ENCODE data around the gene ZNF839. TPM values are rescaled to one million over a fixed set of nuclear protein-coding genes. Genes with fewer than 3 reads are reported as not detected.

Gene ZNF839
- polyA plus RNA-seq, 2 of the 4 experiments (the other 2 are of a cell fraction), result 6.0 to 10.8 TPM

GRCh38 chr14:102279688-102280348 lies 39.7 kb upstream of the ZNF839 start:
- H3K9me3 ChIP-seq, result peaks cover 14% of the 10 kb centered on the region; the same call in 1 of the 3 replicates
- ATAC-seq (peak; percentile 93 to 95), DNase-seq (ENCODE audit: low read depth in 1 of 2, low spot score in 1 of 2) (peak; percentile 87 to 92), FAIRE-seq (peak; percentile 98)
- ChIA-PET CTCF (interaction anchor here (0.9 to 1.3 kb wide), 2 partner anchors 34 to 53 kb away, joined by 3 read pairs; no protein-coding TSS in a partner anchor), POLR2A (interaction anchor here (1.3 kb wide), 1 partner anchor 25 kb away, joined by 4 read pairs; the partner anchor contains the start of gene MOK)
- TF ChIP-seq BCL3 (IDR thresholded peaks at IDR 0.05) (0 out of 3 replicates have a peak, but pooled peaks have one; percentile 58), FOSL2 (IDR thresholded peaks at IDR 0.05) (peak; percentile 61; the same call in 1 of the 2 replicates), FOSL2 (CRISPR knock-in tag; IDR thresholded peaks at IDR 0.05) (peak; percentile 89), RFX5 (IDR thresholded peaks at IDR 0.05) (no peak), RAD21 (conservative IDR thresholded peaks at IDR 0.05 in 1 of 2, IDR thresholded peaks at IDR 0.05 in 1 of 2) (0 out of 5 replicates have a peak, but pooled peaks of 1 of the 2 experiments have one; percentile 6), MAX (IDR thresholded peaks at IDR 0.05) (peak; percentile 86), JUNB (IDR thresholded peaks at IDR 0.05) (peak; percentile 84), CEBPB (IDR thresholded peaks at IDR 0.05) (peak; percentile 70 to 90), PBX3 (IDR thresholded peaks at IDR 0.05) (peak; percentile 42; the same call in 1 of the 2 replicates), MYC (IDR thresholded peaks at IDR 0.05; ENCODE audit: borderline replicate concordance, low read length) (no peak), GATA3 (IDR thresholded peaks at IDR 0.05; ENCODE audit: borderline replicate concordance) (peak; percentile 85), NPAS2 (CRISPR knock-in tag; IDR thresholded peaks at IDR 0.05; ENCODE audit: borderline replicate concordance) (no peak), MAFK (IDR thresholded peaks at IDR 0.05; ENCODE audit: partially characterized antibody) (peak; percentile 73), ESRRA (IDR thresholded peaks at IDR 0.05; ENCODE audit: borderline replicate concordance, low read length) (0 out of 2 replicates have a peak, but pooled peaks have one; percentile 23), JUN (IDR thresholded peaks at IDR 0.05) (peak in 1 of 2 experiments; percentile 78; a peak in 4 of 5 replicates), TFCP2L1 (CRISPR knock-in tag; IDR thresholded peaks at IDR 0.05) (no peak), E2F6 (IDR thresholded peaks at IDR 0.05; ENCODE audit: borderline replicate concordance, low read depth) (no peak), EP300 (IDR thresholded peaks at IDR 0.05) (peak; percentile 64 to 88; a peak in 4 of 5 replicates)
- WGBS (ENCODE audit: missing lambda C conversion rate), result under 1% methylated on average over 8 of the region's 8 CpGs
- H3K4me3 ChIP-seq, result 0 out of 3 replicates have a peak overlapping the region, but pooled peaks have one; percentile 3
- peak overlapping the region; percentile 73 for H3K4me2 ChIP-seq
- H3K4me1 ChIP-seq, result peaks cover 58% of the 10 kb centered on the region
- peak overlapping the region; percentile 87 to 92 for H3K27ac ChIP-seq

- ChIA-PET POLR2A (interaction anchor here (1.3 kb wide), 1 partner anchor 25 kb away, joined by 4 read pairs; the partner anchor contains the start of gene MOK), CTCF (interaction anchor here (1.3 kb wide), 2 partner anchors 8 to 33 kb away, joined by 3 read pairs; no protein-coding TSS in a partner anchor)
- Histone ChIP-seq H3K27ac (peak overlapping the region; percentile 87 to 92), H3K9me3 (0 out of 3 replicates have a peak, but pooled peaks cover 7% of the 10 kb centered on the region), H3K4me1 (peaks cover 58% of the 10 kb centered on the region), H3K4me3 (0 out of 3 replicates have a peak overlapping the region, but pooled peaks have one; percentile 3), H3K4me2 (peak overlapping the region; percentile 73)
- peak; percentile 68 to 77 for DNase-seq (ENCODE audit: low read depth in 1 of 2, low spot score in 1 of 2)
- peak; percentile 99 for FAIRE-seq
- TF ChIP-seq HOXA7 (CRISPR knock-in tag; IDR thresholded peaks at IDR 0.05), result peak; percentile 29; the same call in 1 of the 2 replicates
- TF ChIP-seq ATOH8 (CRISPR knock-in tag; IDR thresholded peaks at IDR 0.05; ENCODE audit: low read depth), result 0 out of 2 replicates have a peak, but pooled peaks have one; percentile 49
- TF ChIP-seq ESRRA (IDR thresholded peaks at IDR 0.05; ENCODE audit: borderline replicate concordance, low read length), result no peak
- TF ChIP-seq MAX (IDR thresholded peaks at IDR 0.05), result peak; percentile 20; the same call in 1 of the 2 replicates
- TF ChIP-seq CEBPB (IDR thresholded peaks at IDR 0.05), result peak in 1 of 2 experiments; percentile 77; a peak in 2 of 4 replicates
- TF ChIP-seq JUNB (IDR thresholded peaks at IDR 0.05), result no peak
- TF ChIP-seq MAFK (IDR thresholded peaks at IDR 0.05; ENCODE audit: partially characterized antibody), result peak; percentile 13
- TF ChIP-seq E2F6 (IDR thresholded peaks at IDR 0.05; ENCODE audit: borderline replicate concordance, low read depth), result peak; percentile 68; the same call in 1 of the 2 replicates
- peak; percentile 73; the same call in 1 of the 2 replicates for TF ChIP-seq HOXB13 (CRISPR knock-in tag; IDR thresholded peaks at IDR 0.05; ENCODE audit: low read depth)
- no peak for TF ChIP-seq HEYL (CRISPR knock-in tag; IDR thresholded peaks at IDR 0.05)
- TF ChIP-seq EHF (CRISPR knock-in tag; IDR thresholded peaks at IDR 0.05), result 0 out of 2 replicates have a peak, but pooled peaks have one; percentile 18
- no peak for TF ChIP-seq PBX3 (IDR thresholded peaks at IDR 0.05)
- TF ChIP-seq ZNF302 (CRISPR knock-in tag; IDR thresholded peaks at IDR 0.05), result peak; percentile 68; the same call in 1 of the 2 replicates
- peak; percentile 26; the same call in 1 of the 2 replicates for TF ChIP-seq FOXS1 (CRISPR knock-in tag; IDR thresholded peaks at IDR 0.05)
- TF ChIP-seq HOXB5 (CRISPR knock-in tag; IDR thresholded peaks at IDR 0.05), result peak; percentile 58; the same call in 1 of the 2 replicates
- TF ChIP-seq FOSL2 (IDR thresholded peaks at IDR 0.05), result no peak
- TF ChIP-seq FOSL2 (CRISPR knock-in tag; IDR thresholded peaks at IDR 0.05), result peak; percentile 39
- WGBS (ENCODE audit: missing lambda C conversion rate), result 30% methylated on average over 7 of the region's 8 CpGs
- ATAC-seq, result peak; percentile 41 to 62; a peak in 4 of 6 replicates
These were observed 39.1 kb upstream of the ZNF839 start for GRCh38 chr14:102280376-102280962.
